Activated CD4-positive, alpha-beta T cell treated with anti-CD3 and anti-CD28 coated beads for 1 hour (primary cell): ENCODE results near the gene ZCCHC2.
A peak's percentile ranks its signal among the peaks of the same experiment; 100 is the strongest.

ENCODE experiments used
- DNase-seq: peaks from one replicate; pipeline ENCODE4 v3.0.0-alpha.2; 2020

ZCCHC2 gene

DNA sequence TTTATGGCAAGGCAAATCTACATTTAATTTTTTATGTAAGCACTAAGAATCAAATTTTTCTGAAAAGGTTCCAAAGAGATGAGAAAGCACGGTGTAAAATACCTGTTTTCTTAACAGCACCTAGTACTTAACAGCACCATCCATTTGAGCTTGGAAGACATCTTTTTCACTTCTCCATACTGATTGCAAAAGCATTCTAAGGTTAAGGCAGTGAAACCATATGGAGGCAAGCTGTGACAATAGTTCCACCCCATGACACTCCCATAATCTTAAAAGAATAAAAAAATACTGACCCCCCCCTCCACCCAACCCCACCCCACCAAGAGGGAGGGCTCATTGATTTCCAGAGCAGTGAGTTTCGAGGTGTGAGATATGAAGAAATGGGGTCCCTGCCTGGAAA lies 60.6 kb downstream of the ZCCHC2 start:
- no peak for DNase-seq

DNA sequence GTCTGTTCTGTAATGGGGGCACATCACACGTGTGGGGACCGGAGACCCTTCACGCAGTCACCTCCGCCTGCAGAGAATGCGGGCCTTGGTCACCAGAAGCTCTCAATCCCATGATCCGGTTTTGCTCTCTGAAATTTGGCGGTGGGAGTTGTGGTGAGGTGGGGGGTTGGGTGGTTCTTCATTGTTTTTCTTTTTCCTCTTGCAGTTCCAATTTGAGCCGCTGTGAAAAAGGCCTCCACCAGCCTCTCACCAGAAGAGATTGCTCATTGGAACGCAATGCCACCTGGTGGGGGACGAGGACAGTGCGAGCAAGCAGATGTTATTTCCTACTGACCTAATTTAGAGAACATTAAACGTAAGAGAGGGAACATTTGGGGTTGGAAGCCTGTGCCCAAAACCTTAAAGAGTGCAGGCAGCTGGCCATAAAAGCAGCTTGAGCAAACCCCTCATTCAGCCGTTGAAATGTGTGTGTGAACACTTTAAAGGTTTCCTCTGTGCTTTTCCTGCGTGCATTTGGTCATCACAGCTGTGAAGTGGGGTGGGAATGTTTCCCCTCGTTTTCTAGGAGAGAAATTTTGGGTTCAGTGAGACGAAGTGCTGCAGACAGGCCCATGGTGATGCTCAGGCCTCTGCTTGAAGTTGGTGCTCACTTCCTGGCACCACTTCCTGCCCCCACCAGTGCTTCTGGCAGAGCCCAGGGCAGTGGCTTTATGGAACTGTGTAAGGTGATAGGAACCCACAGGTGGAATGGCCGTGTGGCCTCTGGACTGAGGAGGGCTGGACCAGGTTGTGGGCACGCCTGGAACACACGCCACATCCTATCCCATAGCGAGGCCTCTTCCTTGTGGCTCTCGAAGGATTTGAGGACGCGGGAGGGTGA lies 61.7 kb downstream of the ZCCHC2 start:
- DNase-seq: peak; percentile 66

DNA sequence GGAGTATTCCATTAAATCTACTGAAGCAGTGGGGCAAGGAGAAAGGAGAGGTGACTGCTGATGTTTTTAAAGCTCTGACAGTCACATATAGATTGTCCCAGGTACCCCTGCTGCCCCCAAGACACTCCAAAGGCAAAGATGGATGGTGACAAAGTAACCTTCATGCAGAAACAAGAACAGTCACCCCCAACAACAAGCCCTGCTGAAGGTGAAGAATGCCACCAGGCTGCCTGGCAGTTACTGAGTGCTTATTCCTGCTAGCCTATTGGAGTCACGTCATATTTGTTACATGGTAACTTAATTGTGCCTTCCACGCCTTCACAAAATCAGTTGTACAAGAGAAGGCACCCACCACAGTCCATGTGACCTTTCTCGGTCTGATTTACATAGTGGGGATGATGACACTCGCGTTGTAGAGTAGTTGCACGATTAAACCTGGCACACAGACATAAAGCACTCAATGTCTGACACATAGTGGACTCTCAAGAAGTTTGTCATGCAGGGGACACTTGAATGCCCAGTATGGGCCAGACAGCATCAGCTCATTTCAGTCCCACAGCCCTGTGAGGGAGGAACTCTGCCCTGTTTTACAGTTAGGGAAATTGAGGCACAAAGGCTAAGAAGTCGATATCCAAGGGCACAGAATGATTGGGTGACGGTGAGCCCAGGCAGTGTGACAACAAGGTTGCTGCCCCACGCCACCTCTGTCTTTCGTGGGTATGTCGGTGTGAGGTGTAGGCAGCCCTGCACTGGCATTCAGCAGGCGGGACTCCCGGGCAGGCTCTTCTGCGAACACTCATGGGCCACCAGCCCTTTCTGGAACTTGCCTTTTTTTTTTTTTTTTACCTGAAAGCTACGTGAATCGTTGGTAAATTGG lies 62.7 kb downstream of the ZCCHC2 start:
- DNase-seq: no peak

DNA sequence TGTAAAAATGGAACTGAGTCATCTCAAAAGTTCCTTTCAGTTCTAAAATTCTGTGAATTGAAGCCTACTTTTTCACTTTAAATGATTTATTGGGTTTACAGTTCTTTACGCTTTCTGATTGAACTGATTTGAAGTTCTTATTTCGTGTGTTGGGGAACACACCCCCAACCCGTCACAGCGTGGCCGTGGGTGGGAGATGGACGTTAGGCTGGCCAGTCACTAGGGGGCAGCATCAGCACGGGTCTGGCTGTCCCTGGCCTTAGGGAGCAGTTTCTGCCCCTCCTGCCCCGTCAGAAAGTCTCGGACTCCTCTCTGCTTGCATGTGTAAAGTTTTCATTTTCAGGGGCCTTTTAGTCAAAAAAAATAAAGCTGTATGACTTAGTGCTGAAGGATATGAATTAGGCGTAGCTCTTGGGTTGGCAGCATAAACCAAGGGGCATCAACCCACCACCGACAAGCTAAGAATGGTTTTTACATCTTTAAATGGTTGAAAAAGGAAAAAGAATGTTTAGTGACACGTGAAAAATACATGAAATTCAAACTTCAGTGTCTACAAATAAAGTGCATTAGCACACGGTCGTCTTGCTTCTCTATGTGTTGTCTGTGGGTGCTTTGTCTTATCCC lies 63.4 kb downstream of the ZCCHC2 start:
- no peak for DNase-seq

DNA sequence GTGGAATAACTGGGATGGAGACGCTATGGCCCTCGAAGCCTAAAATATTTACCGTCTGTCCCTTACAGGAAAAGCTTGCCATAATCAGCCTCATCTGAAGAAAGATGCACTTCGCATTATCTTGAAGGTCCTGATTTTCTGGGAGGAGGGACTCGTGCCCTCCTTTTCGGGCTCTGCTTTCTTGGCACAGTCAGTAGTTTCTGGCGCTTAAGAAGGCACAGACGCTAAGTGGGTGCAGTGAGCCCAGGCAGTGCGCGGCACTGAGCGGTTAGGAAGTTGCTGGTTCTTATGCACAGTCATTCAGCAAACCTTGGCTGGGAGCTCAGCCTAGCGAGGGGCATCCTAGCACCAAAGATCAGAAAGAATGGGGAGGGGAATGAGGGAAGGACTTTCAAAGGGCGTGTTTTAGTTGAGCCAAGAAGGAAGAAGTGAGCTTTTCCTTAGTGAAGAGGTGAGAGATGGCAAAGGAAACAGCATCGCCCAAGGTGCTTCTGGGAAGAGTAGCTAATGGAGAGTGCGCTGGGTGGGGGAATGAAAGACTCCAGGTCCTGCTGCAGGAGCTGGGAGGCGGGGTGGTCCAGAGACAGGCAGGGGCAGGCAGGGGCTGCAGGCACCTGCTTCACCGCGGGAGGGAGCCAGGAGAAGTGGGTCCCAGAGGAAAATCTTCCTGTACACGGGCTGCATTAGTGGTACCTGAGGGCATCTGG lies 64.1 kb downstream of the ZCCHC2 start:
- no peak for DNase-seq

DNA sequence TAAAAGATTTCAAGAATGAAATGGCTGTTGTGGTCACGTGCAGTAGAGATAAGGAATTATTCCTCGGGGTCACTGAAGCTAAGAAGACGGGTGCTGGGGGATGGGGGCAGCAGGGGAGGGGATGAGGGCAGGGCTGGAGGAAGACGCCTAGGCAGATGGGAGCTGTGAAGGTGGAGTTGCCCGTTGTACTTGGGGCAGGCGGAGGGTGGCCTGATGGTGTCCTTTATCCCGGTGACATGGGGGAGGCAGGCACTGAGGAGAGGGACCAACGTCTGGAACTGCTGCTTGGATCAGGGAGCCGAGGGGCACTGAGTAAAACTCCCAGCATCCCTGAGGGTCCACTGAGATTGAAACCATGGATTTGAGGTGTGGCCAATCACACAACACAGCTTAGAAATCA lies 64.9 kb downstream of the ZCCHC2 start:
- no peak for DNase-seq

DNA sequence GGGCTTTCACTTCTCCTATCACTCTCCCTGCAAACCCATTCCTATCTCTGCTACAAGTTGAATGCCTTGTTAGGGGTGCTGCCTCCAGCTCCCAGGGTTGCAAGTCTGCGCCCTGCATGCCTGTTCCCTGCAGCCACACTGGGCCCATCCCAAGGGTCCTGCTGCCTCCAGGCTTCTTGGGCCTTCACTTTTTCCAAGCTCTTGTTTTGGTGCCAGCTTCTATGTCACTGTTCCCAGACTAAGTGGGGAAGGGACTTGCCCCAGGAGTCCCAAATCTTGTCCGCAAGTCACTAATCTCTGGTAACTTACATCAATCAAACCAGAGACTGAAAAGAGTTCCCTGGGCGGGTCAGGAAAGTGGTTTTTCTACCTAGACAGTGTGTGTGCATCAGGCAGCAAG lies 65.4 kb downstream of the ZCCHC2 start:
- no peak for DNase-seq

DNA sequence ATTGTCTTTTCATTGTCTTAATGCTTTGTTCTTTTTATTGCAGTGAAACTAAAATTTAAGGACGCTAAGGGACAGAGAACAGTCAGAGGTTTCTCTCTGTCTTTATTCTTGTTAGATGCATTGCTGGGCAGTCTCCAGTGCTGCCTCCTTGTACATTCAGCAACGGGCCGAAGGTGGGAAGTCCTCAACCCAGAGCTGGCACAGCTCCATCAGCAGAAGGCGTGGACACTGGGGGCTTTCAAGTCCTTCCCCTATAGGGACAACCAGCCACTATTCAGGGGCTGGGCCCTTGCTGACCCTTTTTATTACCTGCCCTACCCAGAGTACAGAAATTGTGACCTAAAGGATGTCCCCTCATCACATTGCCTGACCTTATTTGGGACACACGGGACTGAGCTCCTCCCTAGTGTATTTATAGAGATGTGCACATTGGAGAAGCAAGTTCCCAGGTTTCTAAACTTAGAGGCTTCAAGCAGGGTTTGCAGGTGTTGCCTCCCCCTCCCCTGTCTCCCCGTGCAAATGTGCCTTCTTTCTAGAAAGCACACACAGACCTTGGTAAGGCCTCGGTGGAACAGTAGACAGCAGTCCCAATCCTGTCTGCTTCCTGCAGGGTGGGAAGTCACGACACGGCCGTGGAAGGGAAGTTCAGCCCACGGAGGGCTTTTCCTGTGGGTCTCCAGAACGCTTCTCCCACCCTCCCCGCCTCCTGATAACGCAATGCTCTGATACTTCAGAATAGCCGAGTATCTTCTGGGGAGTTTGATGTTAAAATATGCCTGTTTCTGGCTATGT lies 68.2 kb downstream of the ZCCHC2 start:
- DNase-seq: no peak

DNA sequence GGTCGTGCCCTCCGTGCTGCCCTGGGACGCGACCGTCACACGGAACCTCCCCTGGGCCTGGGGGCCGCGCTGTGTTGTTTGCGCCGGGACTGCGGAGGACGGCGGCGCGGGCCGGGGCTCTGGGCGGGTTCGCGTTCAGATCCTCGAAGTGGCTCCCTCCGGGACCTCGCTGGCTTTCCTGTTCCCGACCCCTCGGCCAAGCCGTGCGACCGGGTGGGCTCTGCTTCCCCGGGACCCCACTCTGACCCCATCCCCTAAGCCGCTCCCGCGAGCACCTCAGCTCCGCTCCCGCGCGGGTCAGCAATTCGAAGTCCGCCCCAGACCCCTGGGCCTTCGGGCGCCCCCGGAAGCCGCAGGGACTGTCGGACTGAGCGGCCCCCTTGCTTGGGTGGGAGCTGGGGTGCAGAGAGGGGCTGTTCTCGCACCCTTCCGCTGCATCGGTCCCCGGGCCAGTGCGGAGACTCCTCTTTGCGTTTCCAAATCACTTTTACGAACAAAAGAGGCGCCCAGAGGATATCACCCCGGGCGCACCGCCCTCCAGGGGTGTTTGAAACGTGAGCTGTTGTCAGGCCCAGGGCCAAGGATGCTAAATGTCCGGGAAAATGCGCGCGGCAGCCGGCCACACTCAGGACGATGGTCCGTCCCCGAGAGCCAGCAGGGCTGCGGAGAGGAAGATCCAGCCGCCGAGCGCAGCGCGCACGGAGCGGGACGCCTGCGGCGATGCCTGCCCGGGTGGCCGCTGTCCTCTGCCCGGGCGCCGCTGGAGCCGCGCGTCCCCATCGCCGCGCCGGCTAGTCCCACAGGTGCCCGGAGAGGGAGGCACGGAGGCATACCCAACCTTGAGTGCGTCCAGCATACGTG lies 73.5 kb downstream of the ZCCHC2 start:
- DNase-seq: no peak

DNA sequence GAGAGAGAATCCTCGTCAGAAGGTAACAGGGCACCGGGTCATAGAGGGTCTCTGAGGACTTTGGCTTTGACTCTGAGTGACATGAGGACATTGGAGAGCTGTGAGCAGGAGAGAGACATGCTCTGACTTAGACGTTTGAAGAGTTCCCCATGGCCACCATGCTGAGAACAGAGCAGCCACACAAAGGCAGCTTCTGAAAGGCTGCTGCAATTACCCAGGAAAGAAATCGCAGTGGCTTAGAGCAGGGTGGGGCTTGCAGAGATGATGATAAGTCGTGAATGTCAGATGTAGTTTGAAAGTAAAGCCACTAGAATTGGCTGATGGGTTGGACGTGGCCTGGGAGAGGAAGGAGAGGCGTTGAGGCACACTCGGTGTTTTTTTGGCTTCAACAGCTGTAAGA lies 79.0 kb downstream of the ZCCHC2 start:
- DNase-seq: no peak

DNA sequence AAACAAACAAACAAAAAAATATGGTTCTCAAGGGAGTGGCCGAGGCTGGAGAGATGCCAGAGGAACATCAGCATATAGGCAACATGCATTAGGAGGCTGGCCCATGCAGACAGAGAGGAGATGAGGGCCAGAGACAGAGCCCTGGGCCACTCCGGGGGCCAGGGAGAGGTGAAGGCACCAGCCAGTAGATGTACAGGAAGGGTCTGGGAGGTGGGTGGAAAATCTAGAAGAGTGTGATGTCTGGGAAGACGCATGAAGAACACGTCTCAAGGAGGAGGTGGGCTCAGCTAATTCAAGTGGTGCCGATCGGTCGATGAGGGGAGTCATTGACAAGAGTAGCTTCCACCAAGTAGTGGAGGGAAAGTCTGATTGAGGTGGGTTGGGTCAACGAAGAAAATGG lies 79.9 kb downstream of the ZCCHC2 start:
- no peak for DNase-seq

DNA sequence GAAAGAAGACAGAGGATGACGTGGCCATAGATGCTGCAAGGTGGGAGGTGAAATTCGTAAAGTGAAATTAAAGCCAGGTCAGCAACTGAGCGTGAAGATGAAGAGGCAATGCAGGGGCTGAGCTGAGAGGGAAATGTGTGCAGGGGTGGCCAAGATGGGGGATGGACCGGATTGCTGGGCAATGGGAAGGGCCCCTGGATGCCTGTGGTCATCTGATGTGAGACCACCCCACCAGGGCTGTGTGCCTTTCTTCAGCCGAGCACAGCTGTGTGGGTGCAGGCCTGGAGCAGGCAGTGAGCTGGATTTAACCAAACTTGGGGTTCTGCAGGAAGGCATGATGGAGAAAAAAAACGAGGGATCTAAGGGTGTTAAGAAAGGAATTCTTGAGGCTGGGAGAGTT lies 80.4 kb downstream of the ZCCHC2 start:
- no peak for DNase-seq

DNA sequence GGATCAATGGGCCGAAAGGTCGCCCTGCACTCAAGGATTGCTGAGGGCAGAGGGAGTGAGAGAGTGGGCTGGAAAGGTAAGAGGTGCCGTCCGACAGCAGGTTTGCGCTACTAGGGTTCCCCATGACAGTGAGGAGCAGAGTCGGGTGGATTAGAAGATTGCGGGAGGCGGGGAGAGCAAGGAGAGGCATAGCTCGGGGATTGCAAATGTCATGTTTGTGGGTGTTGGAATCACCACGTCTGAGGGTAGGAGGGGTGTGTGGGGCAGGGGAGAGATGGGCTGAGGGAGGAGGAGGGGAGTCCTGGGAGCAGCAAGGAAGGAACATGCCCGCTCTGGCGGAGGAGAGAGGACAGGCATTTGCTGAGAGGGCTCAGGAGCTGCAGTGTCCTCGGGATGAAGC lies 81.2 kb downstream of the ZCCHC2 start:
- DNase-seq: no peak

DNA sequence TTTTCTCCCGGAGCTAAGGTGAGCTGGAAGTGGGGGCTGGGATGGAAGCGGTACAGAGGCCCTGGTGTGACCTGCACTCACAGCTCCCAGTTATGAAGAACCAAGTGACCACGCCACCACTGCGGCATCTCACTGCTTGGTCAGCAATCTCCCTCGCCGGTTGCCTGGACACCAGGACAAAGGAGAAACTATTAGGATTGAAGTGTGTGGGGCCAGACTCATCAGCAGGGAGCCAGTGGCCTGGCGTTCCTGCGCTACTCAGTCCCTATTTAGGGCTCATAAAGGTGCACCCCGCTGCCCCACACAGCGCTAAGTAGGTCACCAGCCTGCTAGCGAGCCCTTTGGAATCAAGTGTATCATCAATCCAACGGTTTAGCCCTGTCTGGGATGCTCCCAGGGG lies 82.9 kb downstream of the ZCCHC2 start:
- DNase-seq: no peak

DNA sequence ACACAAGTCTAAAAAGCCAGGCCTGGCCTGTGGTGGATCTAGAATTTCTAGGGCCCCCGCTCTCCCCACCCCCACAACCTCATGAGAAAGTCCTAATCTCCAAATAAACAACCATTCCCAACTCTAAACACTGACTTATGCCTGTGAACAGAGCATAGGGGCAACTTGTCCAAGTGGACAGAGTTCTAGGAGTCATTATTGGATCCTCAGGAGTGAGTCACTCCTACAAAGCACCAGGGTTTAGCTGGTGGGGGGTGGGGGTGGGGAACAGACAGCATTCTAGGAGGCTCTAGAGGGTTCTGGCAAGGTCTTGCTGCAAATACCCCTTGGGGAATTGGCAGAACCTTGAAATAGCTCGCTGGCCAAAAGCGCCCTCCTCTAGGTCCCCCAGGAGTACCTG lies 83.3 kb downstream of the ZCCHC2 start:
- DNase-seq: no peak

DNA sequence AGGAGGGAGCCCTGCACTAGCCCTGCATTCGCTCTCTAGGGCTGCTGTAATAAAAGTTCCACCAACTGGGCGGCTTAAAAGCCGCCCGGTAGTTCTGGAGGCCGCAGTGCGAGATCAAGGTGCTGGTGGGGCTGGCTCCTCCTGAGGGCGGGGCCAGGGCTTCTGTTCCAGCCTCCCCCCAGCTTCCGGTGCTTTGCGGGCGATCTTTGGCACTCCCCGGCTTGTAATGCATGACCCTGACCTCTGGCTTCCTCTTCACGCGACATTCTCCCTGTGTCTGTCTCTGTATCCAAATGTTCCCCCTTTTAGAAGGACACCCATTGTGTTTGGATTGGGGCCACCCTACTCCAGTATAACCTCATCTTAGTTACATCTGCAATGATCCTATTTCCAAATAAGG lies 84.5 kb downstream of the ZCCHC2 start:
- no peak for DNase-seq

DNA sequence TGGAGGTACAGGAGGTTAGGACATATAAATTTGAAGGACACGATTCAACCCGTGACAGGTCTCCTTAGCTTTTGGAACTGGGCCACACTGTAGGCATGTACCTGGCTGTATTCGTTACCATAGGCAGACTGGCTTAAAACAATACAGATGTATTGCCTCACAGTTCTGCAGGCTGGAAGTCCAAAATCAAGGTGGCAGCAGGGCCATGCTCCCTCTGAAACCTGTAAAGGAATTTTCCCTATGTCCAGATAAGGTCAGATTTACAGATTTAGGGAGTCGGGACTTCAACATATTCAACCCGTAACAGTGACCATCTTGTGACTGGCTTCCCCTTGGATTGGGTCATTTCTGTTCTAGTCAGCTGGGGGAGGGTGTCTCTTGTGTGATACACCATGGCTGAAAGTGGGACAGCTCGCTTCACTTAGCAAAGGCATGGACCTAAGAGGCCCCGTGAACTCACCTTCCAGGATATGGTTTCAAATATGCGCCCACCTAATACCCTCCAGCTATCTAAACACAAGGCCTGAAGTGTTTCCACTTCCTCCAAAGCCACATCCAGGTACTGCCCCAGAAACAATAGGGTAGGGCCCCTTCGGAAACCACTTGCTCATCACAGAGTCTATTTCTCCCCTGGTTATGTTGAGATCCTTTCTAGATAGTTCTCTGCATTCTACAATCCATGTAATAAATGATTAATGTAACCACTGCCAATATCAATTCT lies 85.0 kb downstream of the ZCCHC2 start:
- no peak for DNase-seq

DNA sequence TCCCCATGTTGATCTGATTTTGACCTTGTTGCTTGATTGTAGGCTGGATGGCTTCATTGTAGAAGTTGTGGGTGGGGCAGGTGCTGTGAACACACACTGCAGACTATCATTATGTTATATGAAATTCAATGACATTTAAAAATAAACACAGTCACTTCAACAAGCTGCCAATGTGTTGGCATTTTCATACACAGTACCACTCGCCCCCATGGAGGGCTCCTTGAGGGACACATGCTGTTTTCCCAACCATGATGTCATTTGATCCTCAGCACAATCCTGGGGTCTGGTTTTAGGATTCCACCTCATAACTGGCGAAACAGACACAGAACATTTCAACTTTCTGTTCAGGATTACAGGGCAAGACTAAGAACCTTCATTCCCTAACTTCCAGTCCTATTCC lies 86.9 kb downstream of the ZCCHC2 start:
- DNase-seq: no peak

DNA sequence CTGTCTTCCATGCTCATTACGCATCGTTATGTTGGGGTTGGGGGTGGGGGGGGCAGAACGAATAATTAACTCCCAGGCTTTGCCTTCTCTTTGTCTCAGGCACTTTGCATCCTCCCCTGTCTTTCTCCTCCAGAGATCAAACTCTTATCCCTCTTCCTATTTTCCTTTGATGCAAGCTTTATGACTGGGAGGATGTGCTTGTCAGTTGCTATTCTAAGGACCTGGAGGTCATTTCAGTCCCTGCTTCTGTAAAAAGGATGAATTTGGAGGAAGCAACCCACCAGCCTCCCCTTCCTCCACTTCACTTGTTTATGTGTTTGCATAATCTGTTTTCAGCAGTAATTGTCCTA lies 87.5 kb downstream of the ZCCHC2 start:
- DNase-seq: no peak

DNA sequence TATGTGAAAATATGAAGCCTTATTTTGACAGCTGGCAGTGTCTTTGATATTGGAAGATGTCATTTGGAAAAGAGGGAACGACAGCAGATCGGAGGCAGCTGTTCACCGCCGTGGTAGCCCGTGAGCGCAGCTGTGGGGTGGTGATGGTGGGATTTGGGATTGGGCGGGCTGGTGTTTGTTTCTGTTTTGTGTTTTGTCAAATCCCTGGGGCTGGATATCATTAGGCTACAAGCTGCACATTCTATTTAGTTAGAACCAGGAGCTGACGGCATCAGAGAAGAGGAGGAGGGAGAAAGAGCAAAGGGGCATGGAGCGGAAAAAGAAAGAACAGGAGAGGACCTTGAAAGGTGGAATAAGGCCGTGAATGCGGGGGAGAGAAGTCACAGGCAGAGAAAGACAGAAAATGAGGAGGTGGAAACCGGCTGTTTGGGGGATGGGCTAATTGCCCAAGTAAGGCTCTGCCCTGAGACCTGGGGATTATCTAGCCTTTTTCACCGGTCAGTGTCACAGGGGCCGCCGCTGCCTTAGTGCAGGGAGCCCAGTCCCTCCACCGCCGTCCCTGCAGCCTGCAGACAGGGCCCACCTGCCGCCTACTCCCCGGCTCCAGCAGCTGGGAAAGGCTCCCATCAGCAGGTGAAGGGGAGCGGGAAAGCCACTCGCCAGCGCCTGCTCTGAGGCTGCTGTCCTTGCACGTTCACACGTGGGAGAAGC lies 88.0 kb downstream of the ZCCHC2 start:
- DNase-seq: no peak
